ENCODE data around the gene AP1G2. TPM values are rescaled to one million over a fixed set of nuclear protein-coding genes. Genes with fewer than 3 reads are reported as not detected.
"Not testable (repeated sequence)": the region's sequence is repeated elsewhere in the genome, so short reads cannot be mapped to it uniquely, and the experiment has no call there.

The AP1G2 gene
- total RNA-seq, 1 experiment from 2014 or later: 160 TPM

DNA sequence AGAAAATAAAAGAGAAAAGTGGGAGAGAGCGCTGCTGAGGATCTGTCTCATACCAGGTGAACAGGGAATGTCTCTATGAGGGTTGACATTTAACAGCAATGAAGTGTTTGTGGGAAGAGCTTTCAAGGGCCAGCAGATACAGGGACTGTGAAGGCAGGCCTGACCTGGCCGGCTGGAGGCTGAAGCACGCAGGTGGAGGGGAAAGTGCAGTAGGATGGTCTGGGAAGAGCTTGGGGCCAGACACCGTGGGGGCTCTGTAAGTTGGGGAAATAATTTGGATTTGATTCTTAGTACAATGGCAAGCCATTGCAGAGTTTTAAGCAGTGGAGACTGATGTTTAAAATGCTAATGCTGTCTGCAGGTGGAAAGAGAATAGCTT lies 44.8 kb upstream of the AP1G2 start:
- BruUV-seq (replicated peaks): no TSS peak
- no peaks in the 10 kb centered on the region for H3K9me3 ChIP-seq
- peaks cover 23% of the 10 kb centered on the region for H3K4me1 ChIP-seq
- CTCF ChIA-PET: interaction anchor here (1.5 kb wide), 1 partner anchor 23 kb away, joined by 6 read pairs; no protein-coding TSS in a partner anchor
- intact Hi-C loops (cut with micrococcal nuclease; ENCODE audit: unreplicated experiment): no loop called here
- TF ChIP-seq, protein P1, sequence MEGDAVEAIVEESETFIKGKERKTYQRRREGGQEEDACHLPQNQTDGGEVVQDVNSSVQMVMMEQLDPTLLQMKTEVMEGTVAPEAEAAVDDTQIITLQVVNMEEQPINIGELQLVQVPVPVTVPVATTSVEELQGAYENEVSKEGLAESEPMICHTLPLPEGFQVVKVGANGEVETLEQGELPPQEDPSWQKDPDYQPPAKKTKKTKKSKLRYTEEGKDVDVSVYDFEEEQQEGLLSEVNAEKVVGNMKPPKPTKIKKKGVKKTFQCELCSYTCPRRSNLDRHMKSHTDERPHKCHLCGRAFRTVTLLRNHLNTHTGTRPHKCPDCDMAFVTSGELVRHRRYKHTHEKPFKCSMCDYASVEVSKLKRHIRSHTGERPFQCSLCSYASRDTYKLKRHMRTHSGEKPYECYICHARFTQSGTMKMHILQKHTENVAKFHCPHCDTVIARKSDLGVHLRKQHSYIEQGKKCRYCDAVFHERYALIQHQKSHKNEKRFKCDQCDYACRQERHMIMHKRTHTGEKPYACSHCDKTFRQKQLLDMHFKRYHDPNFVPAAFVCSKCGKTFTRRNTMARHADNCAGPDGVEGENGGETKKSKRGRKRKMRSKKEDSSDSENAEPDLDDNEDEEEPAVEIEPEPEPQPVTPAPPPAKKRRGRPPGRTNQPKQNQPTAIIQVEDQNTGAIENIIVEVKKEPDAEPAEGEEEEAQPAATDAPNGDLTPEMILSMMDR (IDR thresholded peaks at IDR 0.05; ENCODE audit: insufficient read depth in 1 of 2, low read depth in 1 of 2, low read length in 1 of 2, severe bottlenecking in 1 of 2, unreplicated experiment in 1 of 2): no peak
- no peak overlapping the region for H3K4me3 Mint-ChIP-seq (ENCODE audit: unreplicated experiment)
- no peak for DNase-seq
- H3K9me3 Mint-ChIP-seq (ENCODE audit: unreplicated experiment): peaks cover 26% of the 10 kb centered on the region
- no peak overlapping the region for H3K27ac Mint-ChIP-seq (ENCODE audit: unreplicated experiment)
- POLR2A ChIA-PET: interaction anchor here (0.6 kb wide), 1 partner anchor 8 kb away, joined by 4 read pairs; no protein-coding TSS in a partner anchor
- H3K36me3 Mint-ChIP-seq (ENCODE audit: insufficient read depth, unreplicated experiment): peaks cover 5% of the 10 kb centered on the region
- no peaks in the 10 kb centered on the region for H3K36me3 ChIP-seq (ENCODE audit: control insufficient read depth, insufficient read depth, low read length)
- no peaks in the 10 kb centered on the region for H3K27me3 ChIP-seq (replicated peaks; ENCODE audit: control insufficient read depth, insufficient read depth, low read length)
- H3K4me1 Mint-ChIP-seq (ENCODE audit: low read depth, unreplicated experiment): peaks cover 28% of the 10 kb centered on the region
- no peaks in the 10 kb centered on the region for H3K27me3 Mint-ChIP-seq (ENCODE audit: insufficient read depth, unreplicated experiment)
- no peak overlapping the region for H3K4me3 ChIP-seq (ENCODE audit: low read depth, low read length)

DNA sequence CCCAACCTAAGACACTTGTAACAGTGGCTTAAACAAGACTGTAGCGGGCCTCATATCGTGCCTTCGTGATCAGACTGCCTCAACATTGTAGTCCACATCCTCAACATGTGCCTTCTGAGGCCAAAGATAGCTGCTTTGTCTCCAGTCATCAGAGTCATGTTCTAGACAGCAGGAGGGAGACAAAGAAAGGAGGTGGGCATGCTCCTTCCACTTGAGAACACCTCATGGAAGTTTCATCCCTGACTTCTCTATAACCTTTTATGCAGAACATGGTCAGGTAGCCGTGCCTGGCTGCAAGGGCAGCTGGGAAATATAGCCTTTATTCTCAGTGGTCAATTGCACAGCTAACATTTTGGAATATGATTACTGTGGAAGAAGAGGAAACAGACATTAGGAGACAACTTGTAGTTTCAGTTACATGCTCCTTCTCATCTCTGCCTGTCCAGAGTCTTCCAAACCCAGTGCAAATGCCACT lies 43.3 kb upstream of the AP1G2 start:
- TF ChIP-seq, protein P1 (IDR thresholded peaks at IDR 0.05; ENCODE audit: insufficient read depth in 1 of 2, low read depth in 1 of 2, low read length in 1 of 2, severe bottlenecking in 1 of 2, unreplicated experiment in 1 of 2): no peak
- H3K9me3 ChIP-seq: no peaks in the 10 kb centered on the region
- DNase-seq: no peak
- Mint-ChIP-seq H3K4me1 (ENCODE audit: low read depth, unreplicated experiment) (peaks cover 28% of the 10 kb centered on the region), H3K36me3 (ENCODE audit: insufficient read depth, unreplicated experiment) (peaks cover 5% of the 10 kb centered on the region), H3K27ac (ENCODE audit: unreplicated experiment) (no peak overlapping the region), H3K4me3 (ENCODE audit: unreplicated experiment) (no peak overlapping the region), H3K27me3 (ENCODE audit: insufficient read depth, unreplicated experiment) (no peaks in the 10 kb centered on the region), H3K9me3 (ENCODE audit: unreplicated experiment) (peaks cover 26% of the 10 kb centered on the region)
- no TSS peak for BruUV-seq (replicated peaks)
- POLR2A ChIA-PET: no interaction called here
- H3K27me3 ChIP-seq (replicated peaks; ENCODE audit: control insufficient read depth, insufficient read depth, low read length): no peaks in the 10 kb centered on the region
- CTCF ChIA-PET: interaction anchor here (0.5 to 1.6 kb wide), 2 partner anchors 21 to 55 kb away, joined by 4 to 5 read pairs; no protein-coding TSS in a partner anchor
- H3K36me3 ChIP-seq (ENCODE audit: control insufficient read depth, insufficient read depth, low read length): no peaks in the 10 kb centered on the region
- H3K4me3 ChIP-seq (ENCODE audit: low read depth, low read length): no peak overlapping the region
- intact Hi-C loops (cut with micrococcal nuclease; ENCODE audit: unreplicated experiment): no loop called here
- H3K4me1 ChIP-seq: peaks cover 23% of the 10 kb centered on the region

DNA sequence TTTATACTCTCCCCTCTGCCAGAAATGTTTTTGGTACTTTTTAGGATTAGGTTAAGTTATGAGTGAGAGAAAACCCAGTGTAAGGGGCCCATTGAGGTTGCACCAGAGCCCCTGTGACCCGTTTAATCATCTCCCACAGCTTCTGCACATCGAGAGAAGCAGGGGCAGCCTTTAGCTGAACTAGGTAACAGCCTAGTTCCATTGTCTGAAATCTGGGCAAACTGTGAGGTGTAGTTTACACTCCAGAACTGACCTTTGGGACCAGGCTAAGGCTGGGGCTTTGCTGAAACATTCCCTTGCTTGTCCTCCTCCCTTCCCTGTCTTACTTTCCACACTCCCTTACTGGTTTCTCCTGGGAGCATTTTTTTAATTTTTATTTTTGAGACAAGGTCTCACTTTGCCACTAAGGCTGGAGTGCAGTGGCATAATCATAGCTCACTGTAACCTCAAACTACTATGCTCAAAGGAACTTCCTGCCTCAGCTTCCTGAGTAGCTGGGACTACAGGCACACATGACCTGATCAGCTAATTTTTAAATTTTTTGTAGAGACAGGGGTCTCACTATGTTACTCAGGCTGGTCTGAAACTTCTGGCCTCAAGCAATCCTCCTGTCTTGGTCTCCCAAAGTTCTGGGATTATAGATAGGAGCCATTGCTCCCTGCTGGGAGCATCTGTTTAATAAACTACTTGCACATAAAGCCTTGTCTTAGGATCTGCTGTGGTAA lies 42.7 kb upstream of the AP1G2 start:
- DNase-seq: no peak
- TF ChIP-seq, protein P1 (IDR thresholded peaks at IDR 0.05; ENCODE audit: insufficient read depth in 1 of 2, low read depth in 1 of 2, low read length in 1 of 2, severe bottlenecking in 1 of 2, unreplicated experiment in 1 of 2): no peak
- peaks cover 28% of the 10 kb centered on the region for H3K4me1 Mint-ChIP-seq (ENCODE audit: low read depth, unreplicated experiment)
- H3K9me3 Mint-ChIP-seq (ENCODE audit: unreplicated experiment): peaks cover 26% of the 10 kb centered on the region
- H3K36me3 Mint-ChIP-seq (ENCODE audit: insufficient read depth, unreplicated experiment): peaks cover 5% of the 10 kb centered on the region
- peaks cover 23% of the 10 kb centered on the region for H3K4me1 ChIP-seq
- no peak overlapping the region for H3K4me3 Mint-ChIP-seq (ENCODE audit: unreplicated experiment)
- H3K27me3 Mint-ChIP-seq (ENCODE audit: insufficient read depth, unreplicated experiment): no peaks in the 10 kb centered on the region
- H3K36me3 ChIP-seq (ENCODE audit: control insufficient read depth, insufficient read depth, low read length): no peaks in the 10 kb centered on the region
- POLR2A ChIA-PET: no interaction called here
- H3K9me3 ChIP-seq: no peaks in the 10 kb centered on the region
- H3K27me3 ChIP-seq (replicated peaks; ENCODE audit: control insufficient read depth, insufficient read depth, low read length): no peaks in the 10 kb centered on the region
- H3K4me3 ChIP-seq (ENCODE audit: low read depth, low read length): no peak overlapping the region
- H3K27ac Mint-ChIP-seq (ENCODE audit: unreplicated experiment): no peak overlapping the region
- no TSS peak for BruUV-seq (replicated peaks)
- intact Hi-C loops (cut with micrococcal nuclease; ENCODE audit: unreplicated experiment): no loop called here
- CTCF ChIA-PET: interaction anchor here (0.5 to 1.6 kb wide), 2 partner anchors 22 to 55 kb away, joined by 4 to 5 read pairs; no protein-coding TSS in a partner anchor

DNA sequence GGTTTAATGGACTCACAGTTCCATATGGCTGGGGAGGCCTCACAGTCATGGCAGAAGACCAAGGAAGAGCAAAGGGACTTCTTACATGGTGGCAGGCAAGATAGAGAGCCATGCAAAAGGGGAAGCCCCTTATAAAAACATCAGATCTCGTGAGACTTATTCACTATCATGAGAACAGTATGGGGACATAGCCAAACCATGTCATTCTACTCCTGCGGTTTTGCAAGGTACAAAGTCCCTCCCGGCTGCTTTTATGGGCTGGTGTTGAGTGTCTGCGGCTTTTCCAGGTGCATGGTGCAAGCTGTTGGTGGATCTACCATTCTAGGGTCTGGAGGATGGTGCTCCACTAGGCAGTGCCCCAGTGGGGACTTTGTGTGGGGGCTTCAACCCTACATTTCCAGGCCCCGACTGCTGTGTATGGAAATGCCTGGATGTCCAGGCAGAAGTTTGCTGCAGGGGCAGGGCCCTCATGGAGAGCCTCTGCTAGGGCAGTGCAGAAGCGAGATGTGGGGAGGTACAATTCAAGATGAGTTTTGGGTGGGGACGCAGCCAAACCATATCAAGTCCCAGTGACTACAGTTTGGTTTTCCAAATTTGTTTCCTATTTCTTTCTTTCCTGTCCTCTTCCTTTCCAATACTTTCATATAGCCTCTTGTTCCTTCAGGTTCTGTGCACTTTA lies 42.0 kb upstream of the AP1G2 start:
- DNase-seq; H3K36me3 Mint-ChIP-seq (ENCODE audit: insufficient read depth, unreplicated experiment); intact Hi-C loops (cut with micrococcal nuclease; ENCODE audit: unreplicated experiment); H3K27me3 ChIP-seq (replicated peaks; ENCODE audit: control insufficient read depth, insufficient read depth, low read length); H3K27me3 Mint-ChIP-seq (ENCODE audit: insufficient read depth, unreplicated experiment); BruUV-seq (replicated peaks); H3K9me3 ChIP-seq; CTCF ChIA-PET; POLR2A ChIA-PET; H3K27ac Mint-ChIP-seq (ENCODE audit: unreplicated experiment); H3K4me3 Mint-ChIP-seq (ENCODE audit: unreplicated experiment); H3K36me3 ChIP-seq (ENCODE audit: control insufficient read depth, insufficient read depth, low read length); H3K4me3 ChIP-seq (ENCODE audit: low read depth, low read length): not testable (repeated sequence)
- Mint-ChIP-seq H3K4me1 (ENCODE audit: low read depth, unreplicated experiment) (peaks cover 26% of the 10 kb centered on the region), H3K9me3 (ENCODE audit: unreplicated experiment) (peaks cover 26% of the 10 kb centered on the region)
- peaks cover 26% of the 10 kb centered on the region for H3K4me1 ChIP-seq

Measured in Caco-2 (cell line).